SJSA1 (cell line): ENCODE results near the gene RBM19. TPM values are rescaled to one million over a fixed set of nuclear protein-coding genes. Genes with fewer than 3 reads are reported as not detected.
"Not testable (repeated sequence)": the region's sequence is repeated elsewhere in the genome, so short reads cannot be mapped to it uniquely, and the experiment has no call there.

ENCODE experiments used
- DNase-seq, 2 experiments: peaks; one replicate each; pipeline ENCODE4 v3.0.0-alpha.2; 2015 to 2020; ENCODE audit warnings: low spot score in 2 of 2, low read depth in 1 of 2
- H3K27ac ChIP-seq: fragments of 250-450 bp; sonication (Bioruptor Pico); 2 replicates; pipeline ENCODE4 v1.5.1; 2020; ENCODE audit warnings: mild to moderate bottlenecking, moderate library complexity
- H3K27me3 ChIP-seq: fragments of 250-450 bp; sonication (Bioruptor Pico); replicated peaks from 2 replicates; pipeline ENCODE4 v1.5.1; 2020; ENCODE audit warnings: mild to moderate bottlenecking, moderate library complexity
- H3K36me3 ChIP-seq: fragments of 250-450 bp; sonication (Bioruptor Pico); 2 replicates; pipeline ENCODE4 v1.5.1; 2020; ENCODE audit warnings: mild to moderate bottlenecking
- H3K4me1 ChIP-seq: fragments of 250-450 bp; sonication (Bioruptor Pico); replicated peaks from 2 replicates; pipeline ENCODE4 v1.6.1; 2021; ENCODE audit warnings: mild to moderate bottlenecking
- H3K4me3 ChIP-seq: fragments of 250-450 bp; sonication (Bioruptor Pico); 2 replicates; pipeline ENCODE4 v1.5.1; 2020; ENCODE audit warnings: mild to moderate bottlenecking
- H3K9me3 ChIP-seq: fragments of 250-450 bp; sonication (Bioruptor Pico); replicated peaks from 2 replicates; pipeline ENCODE4 v1.5.1; 2020; ENCODE audit warnings: mild to moderate bottlenecking
- total RNA-seq: library from RNA; depleted of rRNA; stranded (reverse); fragments of >200 nt; shearing (Covaris generic); gene quantifications from 2 replicates; pipeline ENCODE4 v1.2.3, GENCODE V29; 2014

The RBM19 gene
- total RNA-seq, 1 experiment from 2014 or later: 433 TPM

DNA sequence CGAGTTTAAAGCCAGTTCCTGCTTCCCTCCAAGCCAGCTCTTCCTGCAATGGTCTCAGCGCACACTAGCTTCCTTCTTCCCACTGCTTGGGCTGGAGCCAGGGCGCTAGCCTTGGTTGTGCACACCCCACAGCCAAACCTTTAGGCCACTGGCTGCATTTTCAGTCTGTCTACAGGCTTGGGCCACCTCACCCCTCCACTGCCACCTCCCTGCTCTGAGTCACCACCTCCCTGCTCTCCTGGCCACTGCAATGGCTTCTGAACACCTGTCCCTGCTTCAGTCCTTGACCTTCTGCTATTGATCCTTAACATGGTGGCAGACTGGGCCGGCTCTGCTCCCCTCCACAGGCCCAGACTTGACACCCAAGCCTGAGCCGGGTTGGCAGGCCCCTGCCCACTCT, 151.1 kb downstream of the RBM19 start:
- no peak for DNase-seq
- Histone ChIP-seq H3K27ac (no peak overlapping the region), H3K9me3 (no peaks in the 10 kb centered on the region), H3K36me3 (no peaks in the 10 kb centered on the region), H3K27me3 (no peaks in the 10 kb centered on the region), H3K4me3 (no peak overlapping the region), H3K4me1 (no peaks in the 10 kb centered on the region)

DNA sequence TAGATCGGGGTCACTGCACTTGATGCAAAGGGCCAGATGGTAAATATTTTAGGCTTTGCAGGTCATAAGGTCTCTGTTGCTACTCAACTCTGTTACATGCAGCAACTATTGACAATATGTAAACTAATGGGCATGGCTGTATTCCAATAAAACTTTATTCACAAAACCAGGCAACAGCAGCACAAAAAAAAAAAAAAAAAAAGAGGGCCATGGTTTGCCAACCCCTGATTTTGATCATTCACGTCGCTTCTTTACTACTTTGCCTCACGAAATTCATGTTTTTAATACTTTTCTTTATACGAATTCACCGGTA, 152.9 kb downstream of the RBM19 start:
- H3K4me3 ChIP-seq: no peak overlapping the region
- H3K36me3 ChIP-seq: no peaks in the 10 kb centered on the region
- DNase-seq: no peak
- H3K9me3 ChIP-seq: no peaks in the 10 kb centered on the region
- no peaks in the 10 kb centered on the region for H3K27me3 ChIP-seq
- no peak overlapping the region for H3K27ac ChIP-seq
- H3K4me1 ChIP-seq: no peaks in the 10 kb centered on the region

DNA sequence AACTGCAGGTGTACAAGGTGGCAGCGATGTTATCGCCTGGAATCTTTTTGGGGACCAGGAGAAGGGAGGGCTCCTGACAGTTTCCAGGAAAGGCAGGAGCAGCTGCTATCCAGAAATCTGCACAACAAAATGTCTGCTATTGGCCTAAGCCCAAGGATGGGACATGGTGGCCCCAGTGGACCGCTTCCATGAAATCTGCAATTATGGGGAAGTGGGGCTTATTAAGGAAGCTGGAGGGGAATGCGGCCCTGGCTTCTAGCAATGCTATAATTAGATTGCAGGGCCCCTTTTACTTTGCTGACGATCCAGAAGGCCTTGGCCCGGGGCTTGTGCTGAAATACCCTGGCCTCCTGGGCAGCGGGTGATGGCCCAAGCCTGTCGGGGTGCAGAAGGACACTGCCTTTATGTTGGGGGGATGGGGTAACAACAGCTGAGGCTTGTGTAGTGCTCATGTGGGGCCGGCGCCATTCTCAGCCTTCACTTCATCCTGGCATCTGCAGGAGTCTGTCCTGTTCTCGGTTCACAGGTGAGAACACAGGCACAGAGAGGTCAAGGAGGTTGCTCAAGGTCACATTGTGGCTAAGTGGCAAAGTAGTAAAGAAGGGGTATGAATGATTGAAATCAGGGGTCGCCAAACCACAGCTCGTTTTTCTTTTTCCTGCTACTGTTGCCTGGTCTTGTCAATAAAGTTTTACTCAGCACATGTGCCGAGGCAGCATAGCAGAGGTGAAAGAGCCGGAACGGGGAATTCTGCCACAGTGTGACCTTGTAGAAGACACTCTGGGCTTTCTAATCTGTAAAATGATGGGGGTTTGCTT, 153.5 kb downstream of the RBM19 start:
- H3K27me3 ChIP-seq: no peaks in the 10 kb centered on the region
- H3K4me3 ChIP-seq: no peak overlapping the region
- DNase-seq: no peak
- H3K36me3 ChIP-seq: no peaks in the 10 kb centered on the region
- H3K27ac ChIP-seq: no peak overlapping the region
- H3K9me3 ChIP-seq: no peaks in the 10 kb centered on the region
- H3K4me1 ChIP-seq: no peaks in the 10 kb centered on the region

- not testable (repeated sequence) for H3K9me3 ChIP-seq, DNase-seq, H3K27me3 ChIP-seq, H3K4me1 ChIP-seq, H3K4me3 ChIP-seq, H3K27ac ChIP-seq, H3K36me3 ChIP-seq
These were observed 156.5 kb downstream of the RBM19 start for GRCh38 chr12:113809462-113810220.

GRCh38 chr12:113808095-113808951, 157.8 kb downstream of the RBM19 start:
- no peak for DNase-seq
- no peaks in the 10 kb centered on the region for H3K9me3 ChIP-seq
- no peak overlapping the region for H3K4me3 ChIP-seq
- H3K27ac ChIP-seq: no peak overlapping the region
- H3K36me3 ChIP-seq: no peaks in the 10 kb centered on the region
- no peaks in the 10 kb centered on the region for H3K27me3 ChIP-seq
- no peaks in the 10 kb centered on the region for H3K4me1 ChIP-seq

DNA sequence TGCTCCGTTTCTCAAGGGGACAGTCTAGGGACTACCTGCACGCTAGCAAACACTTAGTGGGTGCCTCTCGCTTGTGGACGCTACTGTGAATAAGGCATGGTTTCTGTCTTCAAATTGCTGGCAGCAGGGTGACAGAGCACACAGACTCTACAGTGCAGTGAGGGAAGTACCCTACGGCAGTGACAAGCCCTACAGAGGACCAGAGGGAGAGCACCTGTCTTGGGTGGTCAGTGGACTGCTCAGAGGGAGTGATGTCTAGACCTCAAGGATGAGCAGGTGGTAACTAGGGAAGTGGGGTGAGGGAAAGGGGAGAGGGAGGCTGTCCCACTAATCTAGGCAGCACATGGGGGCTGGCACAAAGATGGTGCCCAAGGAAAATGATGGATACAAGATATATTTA, 160.5 kb downstream of the RBM19 start:
- no peak for DNase-seq
- no peaks in the 10 kb centered on the region for H3K36me3 ChIP-seq
- no peak overlapping the region for H3K4me3 ChIP-seq
- no peaks in the 10 kb centered on the region for H3K9me3 ChIP-seq
- no peak overlapping the region for H3K27ac ChIP-seq
- H3K4me1 ChIP-seq: no peaks in the 10 kb centered on the region
- no peaks in the 10 kb centered on the region for H3K27me3 ChIP-seq

- H3K9me3 ChIP-seq: no peaks in the 10 kb centered on the region
- H3K27ac ChIP-seq: no peak overlapping the region
- no peak for DNase-seq
- H3K4me3 ChIP-seq: no peak overlapping the region
- H3K36me3 ChIP-seq: no peaks in the 10 kb centered on the region
- H3K4me1 ChIP-seq: no peaks in the 10 kb centered on the region
- H3K27me3 ChIP-seq: no peaks in the 10 kb centered on the region
These were observed 161.0 kb downstream of the RBM19 start for GRCh38 chr12:113804961-113805600.

GRCh38 chr12:113803759-113804140, 162.4 kb downstream of the RBM19 start:
- no peaks in the 10 kb centered on the region for H3K9me3 ChIP-seq

GRCh38 chr12:113802966-113803758, 163.0 kb downstream of the RBM19 start:
- Histone ChIP-seq H3K4me1 (no peaks in the 10 kb centered on the region), H3K27ac (no peak overlapping the region), H3K27me3 (no peaks in the 10 kb centered on the region), H3K4me3 (no peak overlapping the region), H3K36me3 (no peaks in the 10 kb centered on the region), H3K9me3 (no peaks in the 10 kb centered on the region)
- DNase-seq: no peak

More at GRCh38 chr12:113803759-113804140, 162.4 kb downstream of the RBM19 start:
- no peaks in the 10 kb centered on the region for H3K4me1 ChIP-seq
- no peak overlapping the region for H3K4me3 ChIP-seq
- no peaks in the 10 kb centered on the region for H3K27me3 ChIP-seq
- no peak for DNase-seq
- no peaks in the 10 kb centered on the region for H3K36me3 ChIP-seq
- H3K27ac ChIP-seq: no peak overlapping the region

DNA sequence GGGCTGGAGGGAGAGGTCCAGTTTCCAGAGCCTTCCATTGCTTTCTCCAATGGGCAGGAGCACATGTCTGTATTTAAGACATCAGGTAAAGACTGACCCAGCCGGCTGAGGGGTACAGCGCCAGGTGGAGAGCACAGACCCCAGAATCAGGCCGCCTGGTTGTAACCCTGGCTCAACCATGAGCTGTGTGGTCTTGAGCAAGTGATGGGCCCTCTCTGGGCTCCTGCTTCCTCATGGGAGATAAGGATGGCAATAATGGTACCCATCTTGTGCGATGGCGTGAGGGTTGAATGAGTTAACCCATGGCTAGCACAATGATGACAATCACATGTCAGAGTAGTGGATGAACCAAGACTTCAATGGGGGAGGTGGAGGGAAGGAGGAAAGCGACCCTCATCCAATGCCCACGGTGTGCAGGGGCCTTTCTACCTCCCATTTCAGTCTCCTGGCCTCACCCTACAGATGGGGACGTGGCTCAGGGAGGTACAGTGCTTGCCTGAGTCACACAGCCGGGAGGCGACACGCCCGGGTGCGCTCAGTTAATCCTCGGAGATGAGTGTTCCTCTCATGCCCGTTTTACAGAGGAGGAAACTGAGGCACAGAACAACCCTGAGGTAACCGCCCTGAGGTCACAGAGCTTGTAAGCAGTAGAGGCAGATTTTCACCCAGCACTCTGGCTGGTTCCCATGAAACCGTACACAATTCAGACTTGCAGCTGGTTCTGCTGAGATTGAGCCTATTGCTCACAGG, 163.9 kb downstream of the RBM19 start:
- Histone ChIP-seq H3K4me1 (no peaks in the 10 kb centered on the region), H3K36me3 (no peaks in the 10 kb centered on the region), H3K27me3 (no peaks in the 10 kb centered on the region), H3K9me3 (no peaks in the 10 kb centered on the region), H3K27ac (no peak overlapping the region), H3K4me3 (no peak overlapping the region)
- no peak for DNase-seq

- Histone ChIP-seq H3K27me3 (no peaks in the 10 kb centered on the region), H3K9me3 (no peaks in the 10 kb centered on the region), H3K36me3 (no peaks in the 10 kb centered on the region), H3K27ac (no peak overlapping the region), H3K4me3 (no peak overlapping the region), H3K4me1 (no peaks in the 10 kb centered on the region)
- DNase-seq: no peak
These were observed 165.9 kb downstream of the RBM19 start for GRCh38 chr12:113800201-113800600.

DNA sequence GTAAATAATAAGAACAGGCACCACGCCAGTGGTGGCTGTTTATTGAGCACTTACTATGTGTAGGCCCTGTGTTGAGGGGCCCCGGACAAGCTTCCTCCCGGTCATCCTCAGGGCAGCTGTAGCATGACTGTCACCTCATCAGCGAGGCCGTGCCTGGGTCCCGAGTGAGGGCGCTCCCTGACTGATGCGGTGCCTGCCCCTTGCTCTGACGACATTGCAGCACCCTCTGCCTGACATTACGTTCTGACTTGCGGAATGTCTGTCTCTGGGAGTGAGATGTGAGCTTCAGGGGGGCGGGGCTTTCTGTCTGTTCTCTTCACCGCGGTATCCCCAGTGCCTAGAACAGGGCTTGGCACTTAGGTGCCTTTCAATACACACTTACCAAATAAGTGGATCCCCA, 167.6 kb downstream of the RBM19 start:
- Histone ChIP-seq H3K9me3 (no peaks in the 10 kb centered on the region), H3K27ac (no peak overlapping the region), H3K36me3 (no peaks in the 10 kb centered on the region), H3K4me1 (no peaks in the 10 kb centered on the region), H3K27me3 (no peaks in the 10 kb centered on the region), H3K4me3 (no peak overlapping the region)
- no peak for DNase-seq
